ENCODE measurements around the gene NPBWR2. TPM values are rescaled to one million over a fixed set of nuclear protein-coding genes. Genes with fewer than 3 reads are reported as not detected.
A peak's percentile ranks its signal among the peaks of the same experiment; 100 is the strongest.

Gene NPBWR2
- total and polyA plus RNA-seq, 9 of the 15 experiments (the other 6 are each of a cell fraction or from before 2014, with no cell fraction given), result not detected

DNA sequence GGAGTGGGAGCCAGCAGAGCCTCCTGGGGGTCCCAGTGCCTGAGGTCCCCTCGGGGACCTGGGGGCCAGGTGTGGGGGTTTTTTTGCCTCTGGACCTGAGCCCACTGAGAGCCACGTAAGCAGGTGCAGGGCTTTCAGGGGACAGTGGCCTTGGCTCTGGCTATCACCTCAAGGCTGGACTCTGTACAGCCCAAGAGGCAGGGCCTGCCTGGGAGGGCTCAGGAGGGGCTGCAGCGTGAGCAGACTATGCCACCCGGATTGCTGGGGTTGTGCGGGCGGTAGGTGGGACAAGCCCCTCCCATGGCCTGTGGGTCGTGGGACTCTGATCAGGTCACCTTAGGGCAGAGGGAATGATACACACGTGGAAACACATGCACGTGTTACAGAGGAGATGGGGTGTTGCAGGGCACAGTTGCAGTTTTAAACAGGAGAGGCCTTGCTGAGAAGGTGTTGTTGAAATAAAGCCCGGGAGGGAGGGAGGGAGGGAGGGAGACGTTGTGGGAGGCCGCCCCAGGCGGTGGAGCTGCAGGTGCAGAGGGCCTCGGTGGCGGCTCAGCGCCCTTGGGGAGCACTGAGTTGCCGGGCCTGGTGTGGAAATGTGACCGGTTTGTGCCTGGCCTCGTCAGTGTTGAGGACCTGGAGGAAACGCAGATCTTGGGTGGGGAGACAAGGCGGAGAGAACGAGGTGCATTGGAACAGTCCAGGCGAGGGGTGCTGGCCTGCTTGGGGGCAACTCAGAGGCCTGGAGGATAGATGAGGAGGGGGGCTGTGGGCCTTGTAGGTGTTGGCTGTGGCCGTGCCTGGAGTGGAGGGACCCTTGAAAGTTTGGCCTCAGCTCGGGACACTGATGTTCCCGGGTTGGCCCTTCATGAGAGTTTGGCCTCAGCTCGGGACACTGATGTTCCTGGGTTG is 42.0 kb downstream of the NPBWR2 start (continued):
- 0 out of 6 replicates have a peak, but pooled peaks of 1 of the 3 experiments have one; percentile 15 for TF ChIP-seq ZBTB11 (CRISPR knock-in tag; IDR thresholded peaks at IDR 0.05)
- no peak for TF ChIP-seq HIVEP1 (CRISPR knock-in tag; IDR thresholded peaks at IDR 0.05)
- TF ChIP-seq PRDM10 (IDR thresholded peaks at IDR 0.05; ENCODE audit: partially characterized antibody), result peak; percentile 74
- no peak for TF ChIP-seq ZNF121 (CRISPR knock-in tag; conservative IDR thresholded peaks at IDR 0.05)
- TF ChIP-seq, protein P1, sequence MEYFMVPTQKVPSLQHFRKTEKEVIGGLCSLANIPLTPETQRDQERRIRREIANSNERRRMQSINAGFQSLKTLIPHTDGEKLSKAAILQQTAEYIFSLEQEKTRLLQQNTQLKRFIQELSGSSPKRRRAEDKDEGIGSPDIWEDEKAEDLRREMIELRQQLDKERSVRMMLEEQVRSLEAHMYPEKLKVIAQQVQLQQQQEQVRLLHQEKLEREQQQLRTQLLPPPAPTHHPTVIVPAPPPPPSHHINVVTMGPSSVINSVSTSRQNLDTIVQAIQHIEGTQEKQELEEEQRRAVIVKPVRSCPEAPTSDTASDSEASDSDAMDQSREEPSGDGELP (CRISPR knock-in tag; IDR thresholded peaks at IDR 0.05; ENCODE audit: borderline replicate concordance), result 0 out of 2 replicates have a peak, but pooled peaks have one; percentile 36
